Endodermal cell (in vitro differentiated cells): ENCODE results near the gene B3GNT2. TPM values are rescaled to one million over a fixed set of nuclear protein-coding genes. Genes with fewer than 3 reads are reported as not detected.

Experiments used
- DNase-seq: peaks from one replicate; pipeline ENCODE4 v3.0.0-alpha.2; 2017
- H3K27ac ChIP-seq: 2 replicates; pipeline ENCODE4 v1.5.1; 2013; ENCODE audit warnings: mild to moderate bottlenecking, low read depth, low read length, moderate library complexity
- H3K27me3 ChIP-seq: 2 replicates; pipeline ENCODE4 v1.6.1; 2013; ENCODE audit warnings: mild to moderate bottlenecking, low read length, moderate library complexity; ENCODE audit not compliant: insufficient read depth, control insufficient read depth, poor library complexity, severe bottlenecking
- H3K36me3 ChIP-seq: 2 replicates; pipeline ENCODE4 v1.7.0; 2013; ENCODE audit warnings: mild to moderate bottlenecking, low read length, moderate library complexity; ENCODE audit not compliant: control insufficient read depth, insufficient read depth
- H3K4me1 ChIP-seq: one replicate; pipeline ENCODE4 v1.7.0; 2013; ENCODE audit warnings: low read length; ENCODE audit not compliant: control insufficient read depth, insufficient read depth
- H3K4me3 ChIP-seq: 2 replicates; pipeline ENCODE4 v1.5.1; 2013; ENCODE audit warnings: mild to moderate bottlenecking, low read length, moderate library complexity
- H3K9ac ChIP-seq: 2 replicates; pipeline ENCODE4 v1.6.1; 2013; ENCODE audit warnings: mild to moderate bottlenecking, low read length, moderate library complexity; ENCODE audit not compliant: poor library complexity, severe bottlenecking; ENCODE audit errors: extremely low read depth
- H3K9me3 ChIP-seq: 2 replicates; pipeline ENCODE4 v1.6.1; 2013; ENCODE audit warnings: mild to moderate bottlenecking, low read length, moderate library complexity; ENCODE audit not compliant: control insufficient read depth
- H3K27ac Mint-ChIP-seq: 2 replicates; pipeline ENCODE4 v1.8.0; 2020; ENCODE audit warnings: mixed read lengths
- H3K27me3 Mint-ChIP-seq: 2 replicates; pipeline ENCODE4 v1.8.0; 2021; ENCODE audit warnings: mild to moderate bottlenecking, mixed read lengths; ENCODE audit not compliant: insufficient read depth
- H3K36me3 Mint-ChIP-seq: 2 replicates; pipeline ENCODE4 v1.8.0; 2020; ENCODE audit warnings: low read depth, mixed read lengths
- H3K4me1 Mint-ChIP-seq: 2 replicates; pipeline ENCODE4 v1.8.0; 2020; ENCODE audit warnings: mixed read lengths
- H3K4me3 Mint-ChIP-seq: 2 replicates; pipeline ENCODE4 v1.8.0; 2020; ENCODE audit warnings: mild to moderate bottlenecking, moderate library complexity, mixed read lengths
- H3K9me3 Mint-ChIP-seq: 2 replicates; pipeline ENCODE4 v1.8.0; 2020; ENCODE audit warnings: mild to moderate bottlenecking, mixed read lengths
- CTCF ChIP-seq: fragments of 200-600 bp; sonication (generic); conservative IDR thresholded peaks from 2 replicates; pipeline ENCODE4 v1.5.0; 2021; ENCODE audit warnings: antibody characterized with exemption, mild to moderate bottlenecking
- WGBS, 2 experiments: methylation state at CpG; one replicate each; pipeline versions ENCODE4 v1.1.5 to v1.1.7; 2013; ENCODE audit warnings: missing lambda C conversion rate in 2 of 2, mixed read lengths in 1 of 2; ENCODE audit not compliant: insufficient coverage in 1 of 2, insufficient read length in 1 of 2; 5-methylcytosine and 5-hydroxymethylcytosine counted together
- total RNA-seq, 2 donors: library from RNA; stranded (reverse); fragmentation: NEBNext Ultra II Directional in 1 of 2; extraction: Animal tissue kit (Norgen Biotek cat#: 25700) in 1 of 2; gene quantifications; 2 replicates in 1 of 2; 3 replicates in 1 of 2; pipeline ENCODE4 v1.2.1, GENCODE V29; 2021

Gene B3GNT2
- total RNA-seq, 2 donors from 2014 or later, result 38.7 to 59.2 TPM

- no peaks in the 10 kb centered on the region for H3K9me3 ChIP-seq
- H3K4me3 ChIP-seq, result no peak overlapping the region
- no peak overlapping the region for H3K27ac ChIP-seq
- peaks cover 71% of the 10 kb centered on the region for H3K36me3 ChIP-seq
- Mint-ChIP-seq H3K36me3 (peaks cover 36% of the 10 kb centered on the region), H3K27ac (peak overlapping the region; percentile 9), H3K4me1 (peaks cover 64% of the 10 kb centered on the region), H3K4me3 (no peak overlapping the region), H3K9me3 (no peaks in the 10 kb centered on the region), H3K27me3 (no peaks in the 10 kb centered on the region)
- DNase-seq, result peak; percentile 31
- 82 to 87% methylated on average over 5 to 8 of the region's 8 CpGs for WGBS, 2 experiments
- no peak for TF ChIP-seq CTCF
- peaks cover 23% of the 10 kb centered on the region for H3K4me1 ChIP-seq
- no peaks in the 10 kb centered on the region for H3K27me3 ChIP-seq
- H3K9ac ChIP-seq, result no peak overlapping the region
Observed at GRCh38 chr2:62209427-62209991, 13.6 kb downstream of the B3GNT2 start.

- Mint-ChIP-seq H3K9me3 (peaks cover 7% of the 10 kb centered on the region), H3K36me3 (peaks cover 47% of the 10 kb centered on the region), H3K27me3 (no peaks in the 10 kb centered on the region), H3K27ac (peak overlapping the region; percentile 78), H3K4me3 (no peak overlapping the region), H3K4me1 (peaks cover 60% of the 10 kb centered on the region)
- peak; percentile 50 for DNase-seq
- Histone ChIP-seq H3K36me3 (peaks cover 63% of the 10 kb centered on the region), H3K27me3 (no peaks in the 10 kb centered on the region), H3K9ac (no peak overlapping the region), H3K4me3 (no peak overlapping the region), H3K27ac (no peak overlapping the region), H3K4me1 (peaks cover 19% of the 10 kb centered on the region), H3K9me3 (peaks cover 11% of the 10 kb centered on the region)
- WGBS, 2 experiments, result 85 to 91% methylated on average over 10 to 11 of the region's 11 CpGs
- TF ChIP-seq CTCF, result no peak
Observed at GRCh38 chr2:62215306-62216064, 19.6 kb downstream of the B3GNT2 start.

GRCh38 chr2:62216113-62216512 lies 20.2 kb downstream of the B3GNT2 start:
- Histone ChIP-seq H3K36me3 (peaks cover 62% of the 10 kb centered on the region), H3K27ac (no peak overlapping the region), H3K4me3 (no peak overlapping the region), H3K9me3 (peaks cover 11% of the 10 kb centered on the region), H3K9ac (no peak overlapping the region), H3K27me3 (no peaks in the 10 kb centered on the region), H3K4me1 (peaks cover 19% of the 10 kb centered on the region)
- peaks cover 45% of the 10 kb centered on the region for H3K36me3 Mint-ChIP-seq
- H3K9me3 Mint-ChIP-seq, result peaks cover 7% of the 10 kb centered on the region
- 90 to 92% methylated on average over 2 of the region's 2 CpGs for WGBS, 2 experiments
- no peak for TF ChIP-seq CTCF
- H3K4me1 Mint-ChIP-seq, result peaks cover 62% of the 10 kb centered on the region
- no peaks in the 10 kb centered on the region for H3K27me3 Mint-ChIP-seq
- peak overlapping the region; percentile 78 for H3K27ac Mint-ChIP-seq
- H3K4me3 Mint-ChIP-seq, result no peak overlapping the region
- peak; percentile 18 for DNase-seq
